Measurements from ENCODE around the gene ARHGAP42.

ARHGAP42 gene

GRCh38 chr11:100805506-100806199 lies 118.6 kb downstream of the ARHGAP42 start:
- no peak for DNase-seq

- no peak for DNase-seq
Observed at GRCh38 chr11:100806296-100806695, 119.2 kb downstream of the ARHGAP42 start.

GRCh38 chr11:100808904-100809491 lies 121.9 kb downstream of the ARHGAP42 start:
- DNase-seq = no peak

DNA sequence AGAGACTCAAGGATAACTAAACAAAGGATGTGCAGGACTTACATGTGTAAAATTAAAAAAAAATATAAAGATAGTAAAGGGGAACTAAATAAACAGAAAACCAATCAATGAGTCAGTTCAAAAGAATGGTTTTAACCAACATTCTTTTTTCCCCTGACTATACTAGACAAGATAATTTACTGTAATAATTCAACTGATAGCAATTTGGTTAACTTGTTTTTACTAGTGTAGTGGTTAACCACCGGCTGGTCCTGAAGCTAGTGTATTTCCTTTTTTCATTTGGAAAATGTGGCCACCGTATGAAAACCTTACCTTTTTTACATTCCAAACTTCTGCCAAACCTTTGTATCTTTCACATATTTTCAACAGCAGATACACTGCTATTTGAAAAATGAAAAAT lies 123.1 kb downstream of the ARHGAP42 start:
- no peak for DNase-seq

DNA sequence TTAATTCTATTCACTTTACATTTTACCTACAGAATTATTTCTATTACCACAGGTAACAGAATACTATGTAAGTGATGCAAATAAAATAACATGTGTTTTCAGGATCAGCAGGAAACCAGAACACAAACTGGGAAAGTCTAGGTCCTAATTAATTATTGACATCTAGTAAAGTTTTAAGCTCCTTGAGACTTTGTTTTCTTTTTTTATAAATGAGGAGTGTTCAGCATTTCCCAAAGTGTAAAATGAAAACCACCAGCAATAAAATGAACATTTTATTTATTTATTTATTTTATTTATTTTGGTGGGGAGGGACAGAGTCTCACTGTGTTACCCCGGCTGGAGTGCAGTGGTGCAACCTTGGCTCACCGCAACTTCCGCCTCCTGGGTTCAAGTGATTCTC lies 123.6 kb downstream of the ARHGAP42 start:
- DNase-seq = no peak

GRCh38 chr11:100812517-100812916 lies 125.4 kb downstream of the ARHGAP42 start:
- DNase-seq = no peak

DNA sequence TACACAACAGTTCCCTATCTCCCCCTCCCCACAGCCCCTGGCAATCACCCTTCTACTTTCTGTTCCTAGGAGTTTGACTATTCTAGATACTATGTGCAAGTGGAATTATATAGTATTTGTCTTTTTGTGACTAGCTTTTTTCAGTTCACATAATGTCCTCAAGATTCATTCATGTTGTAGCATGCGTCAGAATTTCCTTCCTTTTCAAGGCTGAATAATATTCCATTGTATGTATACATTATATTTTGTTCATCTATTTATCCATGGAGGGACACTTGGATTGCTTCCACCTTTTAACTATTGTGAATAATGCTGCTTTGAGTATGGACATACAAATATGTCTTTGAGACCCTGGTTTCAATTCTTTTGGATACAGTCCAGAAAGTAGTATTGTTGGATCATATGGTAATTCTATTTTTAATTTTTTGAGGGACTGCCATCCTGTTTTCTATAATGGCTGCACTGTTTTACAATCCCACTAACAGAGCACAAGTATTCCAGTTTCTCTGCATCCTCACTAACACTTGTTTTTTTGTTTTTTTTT lies 128.8 kb downstream of the ARHGAP42 start:
- DNase-seq = no peak

DNA sequence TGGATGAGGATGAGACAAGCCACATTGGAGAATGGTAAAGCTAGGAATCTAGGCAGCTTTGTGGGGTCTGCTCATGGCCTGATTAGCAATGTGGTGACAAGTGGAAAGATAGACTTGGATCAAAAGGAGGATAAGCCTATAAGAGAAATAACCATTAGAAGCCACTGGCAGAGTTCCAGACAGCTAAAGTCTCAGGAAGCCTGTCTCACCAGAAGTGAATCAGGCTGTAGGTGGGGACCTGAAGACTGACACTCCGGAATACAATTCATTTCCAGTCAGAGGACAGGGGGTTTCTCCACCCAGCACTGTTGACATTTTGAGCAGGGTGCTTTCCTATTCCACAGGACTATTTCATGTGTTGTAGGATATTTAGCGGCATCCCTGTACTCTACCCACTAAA lies 129.7 kb downstream of the ARHGAP42 start:
- no peak for DNase-seq

- DNase-seq = no peak
Observed at GRCh38 chr11:100817620-100818019, 130.5 kb downstream of the ARHGAP42 start.

DNA sequence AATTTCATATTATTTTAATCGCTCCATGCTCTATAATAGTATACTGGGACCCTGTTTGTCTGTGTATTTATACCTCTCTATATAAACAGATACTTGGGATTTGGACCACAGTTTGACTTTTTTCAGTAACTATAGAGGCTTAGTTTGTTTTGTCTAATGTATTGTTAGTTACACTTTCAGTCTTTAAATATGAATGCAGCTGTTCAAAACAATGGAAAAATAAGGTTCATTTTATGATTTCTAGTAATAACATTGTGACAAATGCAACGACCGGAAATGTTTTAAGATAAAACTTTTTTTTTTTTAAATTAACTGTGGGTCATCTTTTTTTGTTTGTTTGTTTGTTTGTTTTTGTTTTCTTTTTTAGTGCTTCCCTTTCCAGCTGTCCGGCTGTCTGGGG lies 133.5 kb downstream of the ARHGAP42 start:
- no peak for DNase-seq

GRCh38 chr11:100821198-100821597 lies 134.1 kb downstream of the ARHGAP42 start:
- DNase-seq = no peak

- DNase-seq = no peak
Observed at GRCh38 chr11:100823360-100823759, 136.3 kb downstream of the ARHGAP42 start.

DNA sequence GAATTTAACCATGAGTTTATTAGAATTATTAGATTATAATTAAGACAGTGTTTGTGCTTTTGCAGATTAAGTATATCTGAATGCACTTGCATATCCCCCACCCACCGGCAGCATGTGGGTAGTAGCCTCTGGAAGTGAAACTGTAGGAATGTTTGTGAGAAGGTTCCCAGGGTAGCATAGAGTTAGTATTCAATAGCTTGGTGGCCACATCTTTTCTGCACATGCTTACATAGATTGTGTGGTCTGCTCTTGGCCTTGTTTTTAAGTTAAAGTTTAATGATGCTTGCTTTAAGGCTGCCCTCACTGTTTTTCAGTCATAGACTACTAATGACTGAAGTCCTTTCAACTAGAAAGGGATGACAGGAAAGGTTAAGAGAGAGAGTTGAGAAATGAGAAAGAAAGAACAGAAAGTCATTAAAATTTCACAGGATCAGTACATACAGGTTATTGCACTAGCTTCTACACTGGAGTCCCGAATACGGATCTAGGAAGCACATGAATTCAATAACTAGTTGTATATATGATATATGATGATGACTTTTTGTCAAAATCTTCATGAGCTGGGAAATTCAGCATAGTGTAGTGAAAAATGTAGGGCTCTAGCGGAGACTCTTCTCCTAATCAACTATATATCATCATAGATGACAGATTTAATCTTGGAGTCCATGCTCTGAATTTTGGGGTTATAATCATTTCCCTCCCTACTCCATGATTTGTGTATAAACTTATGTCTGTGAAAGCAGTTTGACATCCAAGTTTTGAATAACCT lies 137.1 kb downstream of the ARHGAP42 start:
- no peak for DNase-seq

GRCh38 chr11:100825626-100826025 lies 138.5 kb downstream of the ARHGAP42 start:
- DNase-seq = no peak

GRCh38 chr11:100827934-100828661 lies 141.0 kb downstream of the ARHGAP42 start:
- no peak for DNase-seq

GRCh38 chr11:100830274-100830673 lies 143.2 kb downstream of the ARHGAP42 start:
- no peak for DNase-seq

DNA sequence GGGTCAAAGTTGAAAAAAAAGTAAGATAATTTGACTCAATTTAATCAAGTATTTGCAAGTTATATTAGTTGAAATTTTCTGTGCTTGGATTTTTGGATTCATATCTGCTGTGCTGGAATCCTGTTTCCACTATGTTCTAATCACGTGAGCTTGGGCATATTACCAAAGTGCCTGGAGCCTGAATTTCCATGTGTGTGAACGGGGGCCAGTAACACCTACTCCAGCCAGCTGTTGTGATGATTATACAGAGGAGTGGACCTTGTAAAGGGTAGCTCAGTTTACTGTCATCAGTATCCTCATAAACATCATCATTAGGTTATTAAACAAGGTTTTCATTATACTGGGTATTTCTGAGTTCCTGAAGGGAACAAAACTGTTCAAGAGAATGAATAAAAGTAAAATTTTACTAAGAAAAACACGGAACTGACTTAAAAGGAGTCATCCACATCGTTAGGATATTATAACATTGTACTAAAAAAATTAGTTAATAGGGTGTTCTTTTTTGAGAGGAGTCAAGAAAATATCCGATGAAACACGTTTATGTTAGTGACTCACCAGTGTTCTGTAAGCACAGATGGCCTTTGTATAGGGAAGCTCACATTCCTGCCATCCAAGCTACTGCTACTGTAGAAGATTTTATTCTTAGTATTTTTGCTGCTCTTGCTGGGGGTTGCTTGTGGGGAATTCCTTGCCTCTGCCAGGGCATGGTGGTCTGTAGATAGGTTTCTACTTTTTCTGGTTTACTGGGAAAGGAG lies 144.1 kb downstream of the ARHGAP42 start:
- no peak for DNase-seq

GRCh38 chr11:100831929-100832494 lies 144.9 kb downstream of the ARHGAP42 start:
- DNase-seq = no peak

GRCh38 chr11:100832829-100833228 lies 145.7 kb downstream of the ARHGAP42 start:
- no peak for DNase-seq

GRCh38 chr11:100833276-100833675 lies 146.2 kb downstream of the ARHGAP42 start:
- no peak for DNase-seq

GRCh38 chr11:100835854-100836253 lies 148.8 kb downstream of the ARHGAP42 start:
- no peak for DNase-seq

- DNase-seq = no peak
Observed at GRCh38 chr11:100837311-100837710, 150.2 kb downstream of the ARHGAP42 start.
